ENCODE results near the gene FMN2. TPM values are rescaled to one million over a fixed set of nuclear protein-coding genes. Genes with fewer than 3 reads are reported as not detected.

Gene FMN2
- total RNA-seq, 1 donor from 2014 or later = not detected

DNA sequence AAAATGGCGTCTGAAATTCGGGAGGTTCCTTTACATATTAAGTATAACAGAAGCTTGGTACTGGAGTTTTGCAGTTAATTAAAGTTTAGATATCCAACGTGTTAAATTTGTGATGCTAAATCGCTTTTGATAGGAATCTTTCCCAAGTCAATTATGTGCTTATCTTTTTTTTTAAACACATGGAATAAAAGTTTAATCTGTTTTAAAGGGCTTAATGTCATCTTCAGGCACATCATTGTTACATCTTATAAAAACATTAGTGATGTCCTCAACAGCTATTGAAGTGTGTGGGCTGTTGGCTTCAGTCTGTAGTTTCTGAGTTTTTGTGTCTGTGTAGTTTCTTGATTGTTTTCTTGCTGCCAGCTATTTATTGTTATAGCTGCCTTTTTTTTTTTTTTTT, 5.3 kb downstream of the FMN2 start:
- intact Hi-C loops (cut with micrococcal nuclease) = no loop called here

DNA sequence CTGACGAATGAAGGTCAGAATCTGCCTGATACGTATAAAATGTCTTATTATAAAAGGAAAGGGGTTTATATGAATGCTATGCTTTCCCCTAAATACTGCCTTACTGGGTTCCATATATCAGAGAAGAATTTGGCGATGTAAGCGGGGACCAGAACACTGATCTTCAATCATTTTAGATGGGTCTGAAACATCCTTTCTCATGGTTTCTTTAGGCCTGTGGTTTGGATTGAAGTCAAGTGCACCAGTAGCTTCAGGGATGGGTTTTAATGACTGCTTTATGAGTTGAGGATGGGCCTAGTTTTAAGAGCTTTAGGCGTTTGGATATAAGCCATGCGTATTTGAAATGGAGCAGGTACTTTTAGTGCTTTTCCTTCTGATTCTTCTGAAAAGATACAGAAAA, 6.9 kb downstream of the FMN2 start:
- intact Hi-C loops (cut with micrococcal nuclease) = no loop called here

DNA sequence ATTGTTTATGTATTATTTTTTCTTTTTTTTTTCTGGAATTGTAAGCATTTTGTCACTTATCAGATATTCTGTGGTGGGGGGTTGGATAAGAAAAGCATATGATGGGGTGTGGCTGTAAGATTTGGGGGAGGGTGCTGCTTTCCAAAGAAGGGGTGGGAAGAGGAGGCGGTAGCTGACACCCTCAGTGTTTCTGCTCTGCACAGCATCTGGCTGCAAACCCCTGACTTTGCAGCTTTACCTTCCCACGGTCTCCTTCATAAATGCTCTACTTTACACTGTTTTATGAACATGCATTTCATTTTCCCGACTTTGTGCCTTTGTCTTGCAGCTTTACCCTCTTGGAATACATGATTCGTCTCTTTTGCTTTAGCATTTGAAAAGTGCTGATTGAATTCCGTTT, 7.6 kb downstream of the FMN2 start:
- intact Hi-C loops (cut with micrococcal nuclease) = no loop called here

DNA sequence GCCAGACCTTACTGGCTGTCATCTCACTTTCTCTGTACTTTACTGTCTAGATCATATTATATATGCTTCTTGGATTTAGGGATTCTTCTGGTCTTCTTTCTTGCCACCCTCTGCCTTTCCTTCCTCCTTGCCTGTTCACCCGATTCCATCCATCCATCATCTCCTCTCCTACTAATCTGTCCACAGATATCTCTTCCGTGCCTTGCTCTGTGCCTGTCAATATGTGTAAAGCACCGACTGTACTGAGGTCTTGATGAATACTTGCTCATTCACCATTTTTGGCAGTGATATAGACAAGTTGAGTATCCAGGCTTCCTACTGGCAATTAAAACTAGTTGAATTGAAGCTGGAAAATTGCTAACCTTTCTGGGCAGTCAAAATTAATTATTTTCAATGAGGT, 8.1 kb downstream of the FMN2 start:
- intact Hi-C loops (cut with micrococcal nuclease) = no loop called here

DNA sequence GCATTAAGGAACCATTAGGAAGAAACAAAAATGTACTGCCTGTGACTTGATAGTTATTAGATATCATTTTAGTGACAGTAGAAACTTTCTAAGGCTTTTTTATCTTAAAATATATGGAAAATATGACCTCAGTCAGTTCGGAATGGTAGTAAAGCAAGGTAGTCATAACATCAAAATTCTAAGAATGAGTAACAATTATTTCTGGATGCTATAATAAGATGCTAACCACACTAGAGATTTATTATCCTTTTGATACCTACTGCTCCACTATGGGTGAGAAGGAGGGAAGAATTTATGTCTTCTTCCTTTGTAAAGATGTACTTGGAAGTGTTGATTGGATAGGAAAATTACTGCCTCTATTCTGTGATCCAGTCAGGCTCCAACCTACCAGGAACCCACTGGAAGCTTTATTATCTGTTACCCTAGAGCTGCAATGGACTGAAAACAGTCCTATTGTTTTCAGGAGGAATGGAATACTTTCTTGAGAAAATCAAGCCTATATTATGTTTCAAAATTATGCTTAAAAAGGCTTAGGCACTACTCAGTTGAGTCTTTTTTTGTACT, 8.8 kb downstream of the FMN2 start:
- intact Hi-C loops (cut with micrococcal nuclease) = no loop called here

DNA sequence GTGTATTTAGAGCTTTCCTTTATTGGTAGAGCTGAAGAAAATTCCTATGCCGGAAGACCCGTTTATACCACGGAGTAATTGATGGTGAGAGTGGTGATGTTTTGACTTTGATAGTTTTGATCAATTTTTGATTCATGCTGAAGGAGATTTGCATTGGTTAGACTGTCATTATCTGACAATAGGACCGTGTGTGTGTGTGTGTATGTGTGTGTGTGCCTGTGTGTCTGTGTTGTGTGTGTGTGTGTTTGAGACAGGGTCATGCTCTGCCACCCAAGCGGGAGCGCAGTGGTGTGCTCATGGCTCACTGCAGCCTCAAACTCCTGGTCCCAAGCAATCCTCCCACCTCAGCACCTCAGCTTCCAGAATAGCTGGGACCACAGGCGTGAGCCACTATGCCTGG, 9.6 kb downstream of the FMN2 start:
- intact Hi-C loops (cut with micrococcal nuclease) = no loop called here

DNA sequence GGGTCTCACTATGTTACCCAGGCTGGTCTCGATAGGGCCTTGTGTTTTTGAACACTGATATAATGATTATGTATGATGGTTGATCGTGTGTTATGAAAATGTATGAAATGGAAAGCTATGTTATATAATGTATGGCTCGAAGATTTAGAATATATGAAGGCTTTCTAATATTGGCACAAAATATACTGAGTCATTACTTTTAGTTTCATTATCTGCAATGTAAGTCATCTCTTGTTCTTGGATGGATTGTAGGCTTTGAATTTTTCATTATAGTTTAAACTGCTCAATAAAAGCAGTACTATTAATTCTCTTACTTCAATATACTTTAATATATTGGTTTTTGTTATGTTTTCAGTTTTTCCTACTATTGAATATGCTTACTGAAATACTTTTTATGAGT, 10.1 kb downstream of the FMN2 start:
- intact Hi-C loops (cut with micrococcal nuclease) = no loop called here

DNA sequence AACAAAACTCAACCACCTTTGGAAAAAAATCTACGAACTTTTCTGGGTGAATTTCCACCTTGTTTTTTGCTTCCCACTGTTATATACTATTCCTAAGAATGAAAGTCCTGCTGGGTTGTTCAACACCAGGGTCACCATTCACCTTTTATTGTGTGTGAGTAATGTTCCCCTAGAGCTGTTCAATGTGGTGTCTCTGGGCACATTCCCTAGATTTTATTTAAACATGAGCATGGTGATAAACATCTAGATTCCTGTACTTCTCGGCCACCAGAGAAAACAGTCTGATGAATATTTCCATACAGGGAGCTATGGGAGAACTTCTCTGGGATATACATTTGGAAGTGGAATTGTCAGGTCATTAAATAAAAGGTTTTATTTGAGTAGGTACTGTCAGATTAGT, 13.0 kb downstream of the FMN2 start:
- intact Hi-C loops (cut with micrococcal nuclease) = no loop called here

DNA sequence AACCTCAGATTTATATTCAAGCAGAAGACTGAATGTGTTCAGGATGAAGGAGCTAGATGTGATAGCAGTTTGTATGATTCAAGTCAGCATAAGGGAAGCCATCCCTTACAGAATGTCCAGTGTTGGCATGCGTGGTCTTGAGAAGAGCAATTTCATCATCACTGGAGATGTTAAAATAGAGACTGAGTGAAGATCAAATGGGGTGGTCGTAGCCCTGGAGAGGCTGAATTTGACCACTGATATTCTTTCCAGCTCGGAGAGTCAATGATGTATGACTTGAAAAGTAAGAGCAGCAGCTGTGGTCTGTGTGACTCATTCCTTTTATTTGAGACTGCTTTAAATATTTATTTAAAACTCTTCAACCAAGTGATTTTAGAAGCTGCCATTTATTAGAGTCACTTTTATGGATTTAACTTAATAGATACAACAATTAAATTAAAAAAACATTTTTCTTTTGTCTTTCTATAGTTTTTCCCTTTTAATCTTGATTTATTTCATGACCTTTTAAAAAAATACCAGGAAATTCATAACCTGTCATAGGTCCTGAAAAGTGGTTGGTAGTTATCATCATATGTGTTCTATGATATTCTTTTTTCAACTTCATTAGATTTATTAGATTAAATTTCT, 15.5 kb downstream of the FMN2 start:
- intact Hi-C loops (cut with micrococcal nuclease) = no loop called here

DNA sequence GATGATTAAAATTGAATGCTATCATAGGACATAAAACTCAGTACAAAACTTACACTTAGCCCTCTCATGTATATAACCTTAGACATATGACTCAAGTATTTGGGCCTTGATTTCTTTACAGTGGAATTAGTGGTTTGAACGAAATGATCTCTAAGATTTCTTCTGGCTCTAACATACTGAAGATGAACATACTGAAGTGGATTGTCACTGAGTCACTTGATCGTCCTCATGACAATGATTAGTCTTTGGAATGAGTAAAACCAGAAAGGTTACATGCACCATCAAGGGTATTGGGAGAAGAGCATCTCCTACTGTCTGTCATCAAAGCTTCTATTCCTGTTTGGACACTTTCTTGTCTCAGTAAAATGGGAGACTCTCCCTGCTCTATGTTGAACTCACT, 17.4 kb downstream of the FMN2 start:
- intact Hi-C loops (cut with micrococcal nuclease) = no loop called here

DNA sequence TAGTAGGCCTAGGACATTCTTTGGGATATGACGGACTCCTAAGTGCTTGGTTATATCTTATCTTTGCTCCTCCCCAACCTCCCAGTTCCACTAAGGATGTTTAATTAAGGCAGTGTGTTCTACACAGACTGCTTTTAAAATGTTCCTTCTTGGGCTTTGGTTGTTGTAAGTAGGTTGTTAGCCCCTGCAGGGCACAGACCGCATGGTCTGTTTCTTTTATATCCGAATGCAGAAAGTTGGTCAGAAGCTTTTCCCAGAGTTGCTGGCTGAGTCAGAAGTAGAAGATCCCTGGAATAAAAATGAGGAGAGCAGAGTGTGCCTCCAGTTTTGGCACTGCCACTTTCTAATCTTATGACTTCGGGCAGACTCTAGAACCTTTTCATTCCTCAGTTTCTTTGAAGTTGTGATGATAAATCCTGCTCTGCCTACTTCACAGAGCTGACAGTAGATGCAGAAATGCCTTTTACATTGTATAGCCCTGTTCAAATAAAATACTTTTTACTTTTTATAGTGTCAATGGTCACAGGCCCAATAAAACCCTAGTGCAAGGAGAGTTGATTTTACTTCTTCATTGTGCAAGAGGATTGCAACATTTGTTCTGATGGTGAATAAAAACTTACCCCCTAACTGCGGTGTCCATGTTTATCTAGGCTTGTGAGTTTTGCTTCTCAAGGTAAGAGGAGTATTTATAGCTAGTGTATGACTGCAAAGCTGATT, 18.4 kb downstream of the FMN2 start:
- intact Hi-C loops (cut with micrococcal nuclease) = no loop called here

DNA sequence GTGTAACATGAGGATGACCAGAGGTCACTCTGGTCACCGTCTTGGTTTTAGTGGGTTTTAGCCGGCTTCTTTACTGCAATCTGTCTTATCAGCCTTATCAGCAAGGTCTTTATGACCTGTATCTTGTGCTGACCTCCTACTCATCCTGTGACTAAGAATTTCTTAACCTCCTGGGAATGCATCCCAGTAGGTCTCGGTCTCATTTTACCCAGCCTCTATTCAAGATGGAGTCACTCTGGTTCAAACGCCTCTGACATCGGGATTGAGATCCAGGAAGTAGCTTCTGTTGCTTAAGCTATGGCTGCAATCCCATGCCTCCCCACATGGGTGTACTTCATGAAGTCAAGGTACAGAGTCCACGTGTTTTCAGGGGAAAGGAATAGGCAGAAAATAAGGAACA, 19.9 kb downstream of the FMN2 start:
- intact Hi-C loops (cut with micrococcal nuclease) = no loop called here

DNA sequence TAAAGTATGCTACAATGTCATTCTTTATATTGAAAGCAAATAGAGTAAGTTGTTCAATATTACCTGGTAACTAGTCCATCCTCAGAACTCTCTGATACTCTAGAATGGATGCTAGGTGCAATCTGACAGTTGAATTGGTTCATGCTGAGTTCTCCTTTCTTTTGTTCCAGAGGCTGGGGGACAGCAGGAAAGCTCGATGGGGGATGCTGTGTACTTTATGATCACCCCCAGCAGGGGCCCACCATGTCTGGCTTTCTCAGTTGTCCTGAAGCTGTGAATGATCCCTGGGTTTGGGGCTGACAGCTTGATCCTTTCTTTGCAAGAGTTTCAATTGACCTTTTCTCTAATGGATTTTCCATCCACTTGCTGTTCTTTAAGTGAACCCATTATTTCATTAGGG, 22.5 kb downstream of the FMN2 start:
- intact Hi-C loops (cut with micrococcal nuclease) = no loop called here

DNA sequence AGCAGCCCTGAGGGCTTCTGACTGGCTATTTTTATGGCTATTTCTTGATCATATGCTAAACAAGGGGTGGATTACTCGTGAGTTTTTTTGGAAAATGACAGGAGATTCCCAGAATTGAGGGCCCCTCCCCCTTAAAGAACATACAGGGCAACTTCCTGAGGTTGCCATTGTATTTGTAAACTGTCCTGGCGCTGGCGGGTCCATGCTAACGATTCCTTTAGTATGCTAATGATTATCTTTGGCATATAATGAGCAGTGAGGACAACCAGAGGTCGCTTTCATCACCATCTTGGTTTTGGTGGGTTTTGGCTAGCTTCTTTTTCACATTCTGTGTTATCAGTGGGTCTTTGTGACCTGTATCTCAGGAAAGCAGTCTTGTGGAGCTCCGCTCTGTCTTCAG, 24.1 kb downstream of the FMN2 start:
- intact Hi-C loops (cut with micrococcal nuclease) = no loop called here

DNA sequence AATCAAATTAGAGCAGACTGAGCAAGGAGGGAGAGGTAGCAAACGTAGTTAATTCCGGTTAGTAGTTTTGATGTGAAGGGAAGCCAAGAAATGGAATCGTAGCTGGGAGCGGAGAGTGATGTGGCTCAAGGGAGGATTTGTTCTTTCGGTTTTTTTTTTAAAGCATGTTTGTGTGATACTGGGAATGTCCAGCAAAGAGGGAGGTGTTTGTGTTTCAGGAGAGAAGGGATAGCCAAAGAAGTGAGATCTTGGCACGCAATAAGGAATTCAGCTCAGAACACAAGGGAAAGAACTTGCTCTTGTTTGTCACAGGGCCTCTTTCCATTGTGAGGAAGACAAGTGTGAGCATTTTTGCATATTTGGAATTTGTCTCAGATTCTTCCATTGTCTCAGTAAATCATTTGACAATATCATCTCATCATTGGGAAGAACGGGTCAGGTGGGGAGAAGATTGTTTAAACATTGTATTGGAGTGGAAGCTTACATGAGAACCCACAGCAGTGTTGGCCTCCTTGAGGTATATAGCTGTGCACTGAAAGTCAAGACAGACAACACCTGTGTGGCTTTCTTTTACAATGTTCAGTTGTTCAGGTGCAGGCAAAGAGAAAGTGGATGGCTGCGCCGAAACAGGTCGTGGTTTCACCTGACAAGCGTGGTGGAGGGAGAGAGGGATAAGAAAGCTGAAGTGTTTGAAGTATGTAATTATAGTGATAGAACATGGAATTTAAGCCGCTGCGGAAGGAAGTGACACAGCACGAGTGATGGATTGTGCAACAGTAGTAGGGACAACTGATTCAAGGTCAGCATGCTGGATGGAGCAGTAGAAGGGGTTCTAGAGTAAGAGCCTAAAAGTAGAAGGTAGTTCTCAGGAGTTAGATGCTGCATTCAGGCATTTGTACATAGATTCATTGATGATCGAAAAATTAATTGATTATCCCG, 25.4 kb downstream of the FMN2 start:
- intact Hi-C loops (cut with micrococcal nuclease) = no loop called here

DNA sequence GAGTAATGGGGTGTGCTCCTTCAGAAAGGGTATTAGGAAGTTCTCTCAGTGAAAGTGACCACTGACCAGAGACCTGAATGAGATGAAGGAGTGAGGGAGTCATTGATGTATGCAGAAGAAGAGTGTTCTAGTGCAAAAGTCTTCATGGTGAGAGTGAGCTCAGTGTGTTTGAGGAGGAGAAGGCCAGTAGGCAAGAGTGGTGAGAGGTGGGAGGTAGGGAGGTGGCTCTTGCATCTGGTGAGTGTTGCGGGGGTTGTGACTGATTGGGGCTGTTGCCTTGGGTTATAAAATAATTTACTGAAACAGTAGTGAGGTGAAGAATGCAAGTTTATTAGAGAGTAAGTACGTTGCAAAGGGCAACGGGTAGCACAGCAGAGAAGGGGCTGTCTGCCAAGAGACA, 26.2 kb downstream of the FMN2 start:
- intact Hi-C loops (cut with micrococcal nuclease) = no loop called here

DNA sequence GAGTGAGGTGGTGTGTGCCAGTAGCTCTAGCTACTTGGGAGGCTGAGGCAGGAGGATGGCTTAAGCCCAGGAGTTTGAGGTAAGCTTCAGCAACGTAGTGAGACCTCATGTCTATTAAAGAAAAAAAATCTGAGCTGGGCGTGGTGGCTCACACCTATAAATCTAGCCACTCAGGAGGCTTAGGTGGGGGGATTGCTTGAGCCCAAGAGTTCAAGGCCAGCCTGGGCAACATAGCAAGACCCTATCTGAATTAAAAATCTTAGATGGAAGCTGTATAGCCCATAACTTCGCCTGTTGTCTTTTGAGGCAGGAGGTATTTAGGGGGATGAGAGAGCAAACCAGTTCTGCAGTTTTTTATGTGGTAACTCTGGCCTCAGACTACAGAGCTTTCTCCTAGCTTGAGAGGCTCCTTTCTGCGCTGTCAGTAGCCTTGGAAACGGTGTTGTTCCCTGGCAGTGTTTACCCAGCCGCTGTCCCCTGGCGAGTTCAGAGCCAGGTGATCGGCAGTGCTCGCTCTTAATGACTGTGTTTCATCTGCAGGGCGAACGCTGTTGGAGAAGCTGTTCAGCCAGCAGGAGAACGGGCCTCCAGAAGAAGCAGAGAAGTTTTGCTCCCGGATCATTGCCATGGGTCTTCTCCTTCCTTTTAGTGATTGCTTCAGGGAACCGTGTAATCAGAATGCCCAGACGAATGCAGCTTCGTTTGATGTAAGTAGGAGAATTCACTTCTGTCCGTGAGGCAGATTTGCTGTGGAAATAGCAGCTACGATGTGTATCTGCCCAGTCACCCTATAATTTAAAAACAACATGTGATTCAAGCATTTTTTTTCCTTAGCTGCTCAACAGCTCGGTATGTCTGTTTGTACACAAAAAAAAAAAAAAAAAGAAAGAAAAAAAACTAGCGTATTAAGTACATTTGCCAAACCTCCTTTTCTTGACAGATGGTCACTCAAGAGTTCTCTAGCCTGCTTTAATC, 31.2 kb downstream of the FMN2 start:
- intact Hi-C loops (cut with micrococcal nuclease) = no loop called here

DNA sequence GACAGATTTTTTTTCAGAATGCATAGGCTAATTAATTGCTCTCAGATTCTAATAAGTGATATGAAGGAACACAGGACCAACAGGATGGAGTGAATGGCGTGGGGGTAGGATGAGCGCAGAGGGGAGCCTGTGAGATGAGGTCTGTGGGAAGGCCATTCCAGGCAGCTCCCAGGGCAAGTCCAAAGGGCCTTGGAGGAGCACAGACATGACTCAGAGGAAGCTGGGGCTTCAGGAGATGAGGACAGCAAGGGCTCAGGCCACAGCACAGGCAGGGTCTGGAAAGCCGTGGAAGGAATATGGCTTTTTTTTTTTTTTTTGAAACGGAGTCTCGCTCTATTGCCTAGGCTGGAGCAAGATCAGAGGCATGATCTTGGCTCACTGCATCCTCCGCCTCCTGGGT, 35.1 kb downstream of the FMN2 start:
- intact Hi-C loops (cut with micrococcal nuclease) = no loop called here

DNA sequence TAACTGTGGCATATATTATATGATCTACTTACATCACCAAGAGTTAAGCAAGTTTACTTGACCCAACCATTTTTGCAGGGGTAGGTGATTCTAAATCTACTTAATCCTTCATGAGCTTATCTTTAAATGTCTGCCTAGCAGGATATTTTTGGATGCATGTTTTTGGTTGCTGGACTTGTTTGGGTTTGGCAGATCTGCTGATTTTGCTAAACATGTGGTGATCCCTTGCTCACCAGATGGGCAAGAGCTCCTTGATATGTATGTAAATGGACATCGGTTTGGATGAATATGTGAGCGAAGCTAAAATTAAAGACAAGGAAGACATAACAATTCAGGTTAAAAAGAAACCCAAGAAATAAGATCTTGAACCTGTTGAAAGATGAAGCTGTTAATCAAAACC, 36.7 kb downstream of the FMN2 start:
- intact Hi-C loops (cut with micrococcal nuclease) = no loop called here

DNA sequence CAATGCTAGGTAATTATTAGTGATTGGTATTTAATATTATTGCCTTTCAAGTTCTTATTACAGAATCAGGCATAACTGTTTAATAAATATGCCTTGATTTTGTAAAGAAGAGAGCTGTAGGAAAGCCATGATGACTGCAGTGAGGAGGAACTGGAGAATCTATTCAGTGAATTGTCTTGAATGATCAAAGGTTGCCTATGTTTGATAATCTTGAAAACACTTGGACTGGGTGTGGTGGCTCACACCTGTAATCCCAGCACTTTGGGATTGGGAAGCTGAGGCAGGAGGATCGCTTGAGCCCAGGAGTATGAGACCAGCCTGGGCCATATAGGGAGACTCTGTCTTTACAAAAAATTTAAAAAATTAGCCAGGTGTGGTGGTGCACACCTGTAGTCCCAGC, 42.4 kb downstream of the FMN2 start:
- intact Hi-C loops (cut with micrococcal nuclease) = no loop called here

DNA sequence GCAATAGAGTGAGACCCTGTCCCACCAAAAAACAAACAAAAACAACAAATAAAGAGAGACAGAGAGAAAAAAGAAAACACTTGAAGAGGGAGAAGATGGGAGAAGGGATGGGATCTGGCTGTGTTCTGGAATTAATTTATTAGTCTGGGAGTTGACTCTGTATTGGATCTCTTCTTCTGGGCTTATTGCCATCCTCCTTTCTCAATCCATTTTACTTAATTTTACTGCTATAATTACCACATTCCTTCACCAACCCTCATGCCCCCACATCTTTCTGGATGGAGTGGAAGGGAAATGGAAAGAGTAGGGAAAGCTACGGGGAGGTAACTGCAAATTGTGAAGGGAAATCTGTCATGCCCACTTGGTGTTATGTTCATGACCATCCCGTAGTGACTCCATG, 42.9 kb downstream of the FMN2 start:
- intact Hi-C loops (cut with micrococcal nuclease) = no loop called here
